Heart left ventricle (tissue), 13 donors: ENCODE data around the gene PHF1.

Source experiments
- POLR2A ChIP-seq, 2 donors: fragments of 450-650 bp; IDR thresholded peaks; one replicate each; pipeline ENCODE4 v1.6.1; 2017; ENCODE audit warnings: antibody characterized with exemption in 2 of 2, mild to moderate bottlenecking in 2 of 2, moderate library complexity in 2 of 2
- TF ChIP-seq, protein P1 (sequence below), 12 donors: fragments of 200-600 bp; sonication (generic) in 4 of 12; IDR thresholded peaks; one replicate each; pipeline versions ENCODE4 v1.5.0 to v1.8.0; 2018 to 2022; ENCODE audit warnings: antibody characterized with exemption in 12 of 12, mild to moderate bottlenecking in 5 of 12
- donor health status: ischemic (EF 13 %, LVEDD 7.1; RV severe dilation, severe dysfunction).
- donor health status: DM: no; HTN: yes; CAD: no.
- donor health status: DM: no; HTN: no; CAD: no.
- donor health status: ischemic (EF 25% LVEDD 6.9; RV normal size, moderate dysfunction).
- donor health status: ischemic (EF 25% LVEDD 5.7; RV mildly dilated, moderate dysfunction).
- donor health status: ischemic (EF 35%, LVEDD 5.7; RV mildly dilated, moderate dysfunction).
- donor health status: nonischemic (EF 11% LVEDD 7.7; RV severe dilation, severe dysfunction).
- donor health status: DM: yes; HTN: yes; CAD: no.
- donor health status: PGD.
- donor health status: ischemic (EF 29% LVEDD 5.4; RV normal size, mild dysfunction).
- donor health status: nonischemic (EF 23%, LVEDD 6.1; RV moderate dilation, normal function).

DNA sequence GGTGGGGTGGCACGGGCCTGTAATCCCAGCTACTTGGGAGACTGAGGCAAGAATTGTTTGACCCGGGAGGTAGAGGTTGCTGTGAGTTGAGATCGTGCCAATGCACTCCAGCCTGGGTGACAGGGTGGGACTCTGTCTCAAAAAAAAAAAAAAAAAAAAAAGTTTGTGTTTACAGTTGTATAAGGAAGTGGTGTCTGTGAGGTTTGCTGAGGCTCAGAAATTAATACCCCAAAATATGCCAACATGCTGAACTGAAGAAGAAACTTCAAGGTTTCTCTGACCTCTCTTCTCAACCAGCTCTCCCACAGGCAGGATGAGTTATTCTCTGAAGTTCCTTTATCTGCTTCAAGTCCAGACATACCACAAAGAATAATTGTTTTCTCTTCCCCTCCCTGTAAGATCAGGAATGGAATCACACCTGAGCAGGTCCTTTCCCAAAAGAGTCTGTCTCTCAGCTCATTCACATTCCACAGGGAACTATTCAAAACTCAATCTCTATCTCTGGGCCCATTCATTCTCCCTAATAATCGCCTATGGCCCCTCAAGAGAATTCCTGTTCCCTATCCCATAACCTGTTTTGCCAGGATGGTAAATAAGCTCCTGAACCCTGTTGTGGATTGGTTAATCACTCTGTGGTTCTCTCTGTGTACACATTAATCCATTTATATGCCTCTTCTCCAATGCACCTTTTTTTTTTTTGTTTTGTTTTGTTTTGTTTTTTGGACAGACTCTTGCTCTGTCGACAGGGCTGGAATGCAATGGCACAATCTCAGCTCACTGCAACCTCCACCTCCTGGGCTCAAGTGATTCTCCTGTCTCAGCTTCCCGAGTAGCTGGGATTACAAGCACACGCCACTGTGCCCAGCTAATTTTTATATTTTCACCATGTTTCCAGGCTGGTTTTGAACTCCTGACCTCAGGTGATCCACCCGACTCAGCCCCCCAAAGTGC, 36.6 kb upstream of the PHF1 start:
- TF ChIP-seq, protein P1, sequence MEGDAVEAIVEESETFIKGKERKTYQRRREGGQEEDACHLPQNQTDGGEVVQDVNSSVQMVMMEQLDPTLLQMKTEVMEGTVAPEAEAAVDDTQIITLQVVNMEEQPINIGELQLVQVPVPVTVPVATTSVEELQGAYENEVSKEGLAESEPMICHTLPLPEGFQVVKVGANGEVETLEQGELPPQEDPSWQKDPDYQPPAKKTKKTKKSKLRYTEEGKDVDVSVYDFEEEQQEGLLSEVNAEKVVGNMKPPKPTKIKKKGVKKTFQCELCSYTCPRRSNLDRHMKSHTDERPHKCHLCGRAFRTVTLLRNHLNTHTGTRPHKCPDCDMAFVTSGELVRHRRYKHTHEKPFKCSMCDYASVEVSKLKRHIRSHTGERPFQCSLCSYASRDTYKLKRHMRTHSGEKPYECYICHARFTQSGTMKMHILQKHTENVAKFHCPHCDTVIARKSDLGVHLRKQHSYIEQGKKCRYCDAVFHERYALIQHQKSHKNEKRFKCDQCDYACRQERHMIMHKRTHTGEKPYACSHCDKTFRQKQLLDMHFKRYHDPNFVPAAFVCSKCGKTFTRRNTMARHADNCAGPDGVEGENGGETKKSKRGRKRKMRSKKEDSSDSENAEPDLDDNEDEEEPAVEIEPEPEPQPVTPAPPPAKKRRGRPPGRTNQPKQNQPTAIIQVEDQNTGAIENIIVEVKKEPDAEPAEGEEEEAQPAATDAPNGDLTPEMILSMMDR (IDR thresholded peaks at IDR 0.05) = no peak
- TF ChIP-seq POLR2A (IDR thresholded peaks at IDR 0.05) = no peak
